ENCODE measurements around the gene OR13C3. TPM values are rescaled to one million over a fixed set of nuclear protein-coding genes. Genes with fewer than 3 reads are reported as not detected.
"Not testable (repeated sequence)": the region's sequence is repeated elsewhere in the genome, so short reads cannot be mapped to it uniquely, and the experiment has no call there.

Gene OR13C3
- total and polyA plus RNA-seq, 4 donors = 0.17 TPM; not detected in 3

DNA sequence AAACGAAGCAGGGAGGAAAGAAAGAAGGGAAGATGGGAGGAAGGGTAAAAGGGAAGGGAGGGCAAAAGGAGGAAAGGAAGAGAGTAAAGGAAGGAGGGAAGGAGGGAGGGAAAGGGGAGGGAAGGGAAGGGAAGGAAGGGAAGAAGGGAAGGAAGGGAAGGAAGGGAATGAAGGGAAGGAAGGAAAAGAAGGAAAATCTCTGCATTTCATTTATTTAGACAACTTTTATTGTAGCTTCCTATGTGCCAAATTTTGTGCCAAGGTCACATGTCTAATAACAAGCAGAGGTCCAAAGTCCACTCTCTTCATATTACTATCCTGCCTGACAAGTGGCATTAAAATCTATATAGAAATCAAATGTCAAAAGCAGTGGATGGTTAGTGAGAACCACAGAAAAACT lies 2.6 kb upstream of the OR13C3 start:
- Histone ChIP-seq H3K27ac (ENCODE audit: low read depth in 1 of 2, low read length in 2 of 2) (no peak overlapping the region), H3K9ac (ENCODE audit: low read depth in 1 of 2, low read length in 2 of 2) (no peak overlapping the region), H3K36me3 (ENCODE audit: control insufficient read depth in 4 of 4, insufficient read depth in 3 of 4, low read depth in 1 of 4, low read length in 3 of 4) (no peaks in the 10 kb centered on the region), H3K27me3 (ENCODE audit: control insufficient read depth in 4 of 4, insufficient read depth in 4 of 4, low read length in 3 of 4) (no peaks in the 10 kb centered on the region), H3K4me3 (ENCODE audit: low read depth in 1 of 3, low read length in 3 of 3) (no peak overlapping the region), H3K9me3 (ENCODE audit: control insufficient read depth in 4 of 4, low read length in 3 of 4) (no peaks in the 10 kb centered on the region), H3K4me1 (ENCODE audit: control insufficient read depth in 4 of 4, insufficient read depth in 4 of 4, low read length in 3 of 4) (no peaks in the 10 kb centered on the region)
- 62% methylated on average over 1 of the region's 1 CpG for WGBS
- TF ChIP-seq GABPA (IDR thresholded peaks at IDR 0.05 in 1 of 2, conservative IDR thresholded peaks at IDR 0.05 in 1 of 2) (no peak), HNF4G (IDR thresholded peaks at IDR 0.05) (no peak), JUND (IDR thresholded peaks at IDR 0.05) (no peak), SP1 (IDR thresholded peaks at IDR 0.05) (no peak), FOXA2 (IDR thresholded peaks at IDR 0.05) (no peak), EGR1 (IDR thresholded peaks at IDR 0.05; ENCODE audit: low read depth in 2 of 2) (no peak), FOXA1 (IDR thresholded peaks at IDR 0.05) (no peak), RAD21 (IDR thresholded peaks at IDR 0.05) (no peak)
- TF ChIP-seq, protein P1, sequence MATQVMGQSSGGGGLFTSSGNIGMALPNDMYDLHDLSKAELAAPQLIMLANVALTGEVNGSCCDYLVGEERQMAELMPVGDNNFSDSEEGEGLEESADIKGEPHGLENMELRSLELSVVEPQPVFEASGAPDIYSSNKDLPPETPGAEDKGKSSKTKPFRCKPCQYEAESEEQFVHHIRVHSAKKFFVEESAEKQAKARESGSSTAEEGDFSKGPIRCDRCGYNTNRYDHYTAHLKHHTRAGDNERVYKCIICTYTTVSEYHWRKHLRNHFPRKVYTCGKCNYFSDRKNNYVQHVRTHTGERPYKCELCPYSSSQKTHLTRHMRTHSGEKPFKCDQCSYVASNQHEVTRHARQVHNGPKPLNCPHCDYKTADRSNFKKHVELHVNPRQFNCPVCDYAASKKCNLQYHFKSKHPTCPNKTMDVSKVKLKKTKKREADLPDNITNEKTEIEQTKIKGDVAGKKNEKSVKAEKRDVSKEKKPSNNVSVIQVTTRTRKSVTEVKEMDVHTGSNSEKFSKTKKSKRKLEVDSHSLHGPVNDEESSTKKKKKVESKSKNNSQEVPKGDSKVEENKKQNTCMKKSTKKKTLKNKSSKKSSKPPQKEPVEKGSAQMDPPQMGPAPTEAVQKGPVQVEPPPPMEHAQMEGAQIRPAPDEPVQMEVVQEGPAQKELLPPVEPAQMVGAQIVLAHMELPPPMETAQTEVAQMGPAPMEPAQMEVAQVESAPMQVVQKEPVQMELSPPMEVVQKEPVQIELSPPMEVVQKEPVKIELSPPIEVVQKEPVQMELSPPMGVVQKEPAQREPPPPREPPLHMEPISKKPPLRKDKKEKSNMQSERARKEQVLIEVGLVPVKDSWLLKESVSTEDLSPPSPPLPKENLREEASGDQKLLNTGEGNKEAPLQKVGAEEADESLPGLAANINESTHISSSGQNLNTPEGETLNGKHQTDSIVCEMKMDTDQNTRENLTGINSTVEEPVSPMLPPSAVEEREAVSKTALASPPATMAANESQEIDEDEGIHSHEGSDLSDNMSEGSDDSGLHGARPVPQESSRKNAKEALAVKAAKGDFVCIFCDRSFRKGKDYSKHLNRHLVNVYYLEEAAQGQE (IDR thresholded peaks at IDR 0.05) = no peak
- DNase-seq (ENCODE audit: low spot score) = no peak

- Histone ChIP-seq H3K27me3 (ENCODE audit: control insufficient read depth in 4 of 4, insufficient read depth in 4 of 4, low read length in 3 of 4) (no peaks in the 10 kb centered on the region), H3K9ac (ENCODE audit: low read depth in 1 of 2, low read length in 2 of 2) (no peak within 1 kb of the TSS), H3K4me1 (ENCODE audit: control insufficient read depth in 4 of 4, insufficient read depth in 4 of 4, low read length in 3 of 4) (no peaks in the 10 kb centered on the region), H3K9me3 (ENCODE audit: control insufficient read depth in 4 of 4, low read length in 3 of 4) (no peaks in the 10 kb centered on the region), H3K4me3 (ENCODE audit: low read depth in 1 of 3, low read length in 3 of 3) (no peak within 1 kb of the TSS), H3K36me3 (ENCODE audit: control insufficient read depth in 4 of 4, insufficient read depth in 3 of 4, low read depth in 1 of 4, low read length in 3 of 4) (no peaks in the 10 kb centered on the region), H3K27ac (ENCODE audit: low read depth in 1 of 2, low read length in 2 of 2) (no peak within 1 kb of the TSS)
- DNase-seq (ENCODE audit: low spot score) = no peak
- TF ChIP-seq NR2F2 (IDR thresholded peaks at IDR 0.05) (no peak), SP1 (IDR thresholded peaks at IDR 0.05) (no peak), HNF4G (IDR thresholded peaks at IDR 0.05) (no peak), YY1 (IDR thresholded peaks at IDR 0.05) (no peak), ATF3 (IDR thresholded peaks at IDR 0.05) (no peak), TAF1 (conservative IDR thresholded peaks at IDR 0.05) (no peak), ZBTB33 (IDR thresholded peaks at IDR 0.05) (no peak), FOXA1 (IDR thresholded peaks at IDR 0.05) (no peak), RAD21 (IDR thresholded peaks at IDR 0.05) (no peak), HNF4A (conservative IDR thresholded peaks at IDR 0.05) (no peak), FOXA2 (IDR thresholded peaks at IDR 0.05) (no peak), GABPA (IDR thresholded peaks at IDR 0.05 in 1 of 2, conservative IDR thresholded peaks at IDR 0.05 in 1 of 2) (no peak), RXRA (IDR thresholded peaks at IDR 0.05) (no peak), EGR1 (IDR thresholded peaks at IDR 0.05; ENCODE audit: low read depth in 2 of 2) (no peak), MAX (IDR thresholded peaks at IDR 0.05) (no peak), JUND (IDR thresholded peaks at IDR 0.05) (no peak)
- TF ChIP-seq, protein P1 (IDR thresholded peaks at IDR 0.05) = no peak
- TF ChIP-seq, protein P2, sequence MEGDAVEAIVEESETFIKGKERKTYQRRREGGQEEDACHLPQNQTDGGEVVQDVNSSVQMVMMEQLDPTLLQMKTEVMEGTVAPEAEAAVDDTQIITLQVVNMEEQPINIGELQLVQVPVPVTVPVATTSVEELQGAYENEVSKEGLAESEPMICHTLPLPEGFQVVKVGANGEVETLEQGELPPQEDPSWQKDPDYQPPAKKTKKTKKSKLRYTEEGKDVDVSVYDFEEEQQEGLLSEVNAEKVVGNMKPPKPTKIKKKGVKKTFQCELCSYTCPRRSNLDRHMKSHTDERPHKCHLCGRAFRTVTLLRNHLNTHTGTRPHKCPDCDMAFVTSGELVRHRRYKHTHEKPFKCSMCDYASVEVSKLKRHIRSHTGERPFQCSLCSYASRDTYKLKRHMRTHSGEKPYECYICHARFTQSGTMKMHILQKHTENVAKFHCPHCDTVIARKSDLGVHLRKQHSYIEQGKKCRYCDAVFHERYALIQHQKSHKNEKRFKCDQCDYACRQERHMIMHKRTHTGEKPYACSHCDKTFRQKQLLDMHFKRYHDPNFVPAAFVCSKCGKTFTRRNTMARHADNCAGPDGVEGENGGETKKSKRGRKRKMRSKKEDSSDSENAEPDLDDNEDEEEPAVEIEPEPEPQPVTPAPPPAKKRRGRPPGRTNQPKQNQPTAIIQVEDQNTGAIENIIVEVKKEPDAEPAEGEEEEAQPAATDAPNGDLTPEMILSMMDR (IDR thresholded peaks at IDR 0.05; ENCODE audit: low read depth, low read length, missing input control) = no peak
These were observed 9.5 kb downstream of the OR13C3 start, which contains the start of gene OR13C4 for GRCh38 chr9:104527109-104527508. OR13C4 (minus strand) TSS chr9:104527209; CDS start chr9:104527209, 0 bp downstream.

DNA sequence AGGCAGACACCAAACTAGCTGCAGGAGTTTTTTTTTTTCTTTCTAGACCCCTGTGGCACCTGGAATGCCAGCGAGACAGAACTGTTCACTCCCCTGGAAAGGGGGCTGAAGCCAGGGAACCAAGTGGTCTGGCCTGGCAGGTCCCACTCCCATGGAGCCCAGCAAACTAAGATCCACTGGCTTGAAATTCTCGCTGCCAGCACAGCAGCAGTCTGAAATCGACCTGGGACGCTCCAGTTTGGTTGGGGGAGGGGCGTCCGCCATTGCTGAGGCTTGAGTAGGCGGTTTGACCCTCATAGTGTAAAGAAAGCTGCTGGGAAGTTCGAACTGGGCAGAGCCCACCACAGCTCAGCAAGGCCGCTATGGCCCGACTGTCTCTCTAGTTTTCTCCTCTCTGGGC lies 16.4 kb downstream of the OR13C3 start:
- 79% methylated on average over 10 of the region's 10 CpGs for WGBS
- H3K9me3 ChIP-seq (ENCODE audit: control insufficient read depth in 4 of 4, low read length in 3 of 4); H3K27ac ChIP-seq (ENCODE audit: low read depth in 1 of 2, low read length in 2 of 2); DNase-seq (ENCODE audit: low spot score); H3K9ac ChIP-seq (ENCODE audit: low read depth in 1 of 2, low read length in 2 of 2); H3K4me1 ChIP-seq (ENCODE audit: control insufficient read depth in 4 of 4, insufficient read depth in 4 of 4, low read length in 3 of 4); H3K27me3 ChIP-seq (ENCODE audit: control insufficient read depth in 4 of 4, insufficient read depth in 4 of 4, low read length in 3 of 4); H3K4me3 ChIP-seq (ENCODE audit: low read depth in 1 of 3, low read length in 3 of 3); H3K36me3 ChIP-seq (ENCODE audit: control insufficient read depth in 4 of 4, insufficient read depth in 3 of 4, low read depth in 1 of 4, low read length in 3 of 4): not testable (repeated sequence)

Data from liver (tissue), 9 donors.